ENCODE data around the gene ITGB8.
"Not testable (repeated sequence)": the region's sequence is repeated elsewhere in the genome, so short reads cannot be mapped to it uniquely, and the experiment has no call there.

DNA sequence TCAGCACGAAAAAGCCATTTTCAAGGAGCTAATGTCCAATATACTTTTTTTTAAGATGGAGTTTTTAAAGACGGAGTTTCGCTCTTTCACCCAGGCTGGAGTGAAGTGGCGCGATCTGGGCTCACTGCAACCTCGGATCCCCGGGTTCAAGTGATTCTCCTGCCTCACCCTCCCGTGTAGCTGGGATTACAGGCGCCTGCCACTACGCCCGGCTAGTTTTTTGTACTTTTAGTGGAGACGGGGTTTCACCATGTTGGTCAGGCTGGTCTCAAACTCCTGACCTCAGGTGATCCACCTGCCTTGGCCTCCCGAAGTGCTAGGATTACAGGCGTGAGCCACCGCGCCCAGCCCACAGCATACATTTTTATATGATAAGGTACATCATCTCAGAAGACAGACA is 28.4 kb upstream of the ITGB8 start:
- TF ChIP-seq, protein P1, sequence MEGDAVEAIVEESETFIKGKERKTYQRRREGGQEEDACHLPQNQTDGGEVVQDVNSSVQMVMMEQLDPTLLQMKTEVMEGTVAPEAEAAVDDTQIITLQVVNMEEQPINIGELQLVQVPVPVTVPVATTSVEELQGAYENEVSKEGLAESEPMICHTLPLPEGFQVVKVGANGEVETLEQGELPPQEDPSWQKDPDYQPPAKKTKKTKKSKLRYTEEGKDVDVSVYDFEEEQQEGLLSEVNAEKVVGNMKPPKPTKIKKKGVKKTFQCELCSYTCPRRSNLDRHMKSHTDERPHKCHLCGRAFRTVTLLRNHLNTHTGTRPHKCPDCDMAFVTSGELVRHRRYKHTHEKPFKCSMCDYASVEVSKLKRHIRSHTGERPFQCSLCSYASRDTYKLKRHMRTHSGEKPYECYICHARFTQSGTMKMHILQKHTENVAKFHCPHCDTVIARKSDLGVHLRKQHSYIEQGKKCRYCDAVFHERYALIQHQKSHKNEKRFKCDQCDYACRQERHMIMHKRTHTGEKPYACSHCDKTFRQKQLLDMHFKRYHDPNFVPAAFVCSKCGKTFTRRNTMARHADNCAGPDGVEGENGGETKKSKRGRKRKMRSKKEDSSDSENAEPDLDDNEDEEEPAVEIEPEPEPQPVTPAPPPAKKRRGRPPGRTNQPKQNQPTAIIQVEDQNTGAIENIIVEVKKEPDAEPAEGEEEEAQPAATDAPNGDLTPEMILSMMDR (IDR thresholded peaks at IDR 0.05): not testable (repeated sequence)
- TF ChIP-seq POLR2A, EP300 (IDR thresholded peaks at IDR 0.05): not testable (repeated sequence)

All from ovary (tissue), 3 donors.